Measurements from ENCODE around the gene EDRF1. TPM values are rescaled to one million over a fixed set of nuclear protein-coding genes. Genes with fewer than 3 reads are reported as not detected.

The EDRF1 gene
- total and polyA plus RNA-seq, 2 of the 13 experiments (the other 11 are each of a cell fraction or from before 2014, with no cell fraction given), result 16.9 to 26.7 TPM

DNA sequence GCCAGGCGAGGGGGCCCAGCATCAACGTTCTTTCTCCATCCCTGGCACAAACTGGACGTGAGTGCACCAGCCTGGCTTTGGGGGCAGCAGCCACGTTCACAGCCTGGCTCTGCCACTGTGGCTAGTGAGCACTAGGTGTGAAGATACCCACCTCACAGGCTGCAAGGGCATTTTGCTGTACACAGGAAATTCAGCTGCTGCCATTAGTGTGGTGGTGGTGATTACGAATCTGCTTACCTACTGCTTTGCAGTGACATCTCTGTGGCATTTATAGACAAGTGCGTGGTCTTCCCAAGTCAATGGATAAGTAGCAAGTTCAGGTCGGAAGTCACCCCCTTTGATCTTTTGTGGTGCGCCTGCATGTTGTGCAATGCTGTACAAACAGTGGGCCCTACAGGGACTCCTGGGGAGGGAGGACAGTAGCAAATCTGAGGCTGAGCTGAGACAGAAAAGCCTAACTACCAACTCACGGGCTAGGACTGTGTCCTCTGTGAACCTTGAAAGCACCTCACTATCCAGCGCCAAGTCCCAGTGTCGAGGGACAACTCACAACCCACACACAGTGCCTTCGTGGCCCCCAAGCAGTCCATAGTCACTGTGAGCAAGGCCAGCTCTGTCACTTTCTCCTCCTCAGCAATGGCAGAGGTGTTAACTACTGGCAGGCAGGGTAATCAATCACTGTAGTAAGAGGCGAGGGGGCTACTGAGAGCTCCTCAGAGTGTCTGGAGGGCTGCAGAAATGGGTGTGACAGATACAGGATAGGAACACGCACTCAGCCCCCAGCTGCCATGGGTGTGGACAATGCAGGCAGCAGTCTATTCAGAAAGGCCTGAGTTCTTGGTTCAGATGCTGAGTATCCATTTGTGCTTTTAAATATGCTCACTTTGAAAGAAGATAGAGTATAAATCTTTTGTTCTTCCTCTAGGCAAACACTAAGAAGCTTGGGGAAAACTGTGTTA, 73.1 kb downstream of the EDRF1 start (continued):
- TF ChIP-seq POLR2AphosphoS5 (IDR thresholded peaks at IDR 0.05; ENCODE audit: low read depth, low read length) (no peak), ZFP36L1 (CRISPR knock-in tag; IDR thresholded peaks at IDR 0.05) (peak; percentile 74; the same call in 1 of the 2 replicates), ZNF17 (CRISPR knock-in tag; IDR thresholded peaks at IDR 0.05) (no peak), ZNF614 (CRISPR knock-in tag; IDR thresholded peaks at IDR 0.05; ENCODE audit: borderline replicate concordance) (peak; percentile 97), SNAI1 (CRISPR knock-in tag; IDR thresholded peaks at IDR 0.05; ENCODE audit: borderline replicate concordance) (no peak), POLR2AphosphoS2 (IDR thresholded peaks at IDR 0.05; ENCODE audit: low read depth, low read length) (no peak), SOX13 (IDR thresholded peaks at IDR 0.05) (peak; percentile 90), SOX13 (CRISPR knock-in tag; conservative IDR thresholded peaks at IDR 0.05 in 1 of 2, IDR thresholded peaks at IDR 0.05 in 1 of 2) (peak in 1 of 2 experiments; percentile 97; a peak in 2 of 4 replicates), ZNF367 (CRISPR knock-in tag; IDR thresholded peaks at IDR 0.05; ENCODE audit: borderline replicate concordance) (no peak), AHDC1 (CRISPR knock-in tag; IDR thresholded peaks at IDR 0.05; ENCODE audit: borderline replicate concordance) (peak; percentile 97), ZBTB1 (CRISPR knock-in tag; IDR thresholded peaks at IDR 0.05; ENCODE audit: borderline replicate concordance) (no peak), TBP (CRISPR knock-in tag; IDR thresholded peaks at IDR 0.05) (no peak)
- TF ChIP-seq, protein P1, sequence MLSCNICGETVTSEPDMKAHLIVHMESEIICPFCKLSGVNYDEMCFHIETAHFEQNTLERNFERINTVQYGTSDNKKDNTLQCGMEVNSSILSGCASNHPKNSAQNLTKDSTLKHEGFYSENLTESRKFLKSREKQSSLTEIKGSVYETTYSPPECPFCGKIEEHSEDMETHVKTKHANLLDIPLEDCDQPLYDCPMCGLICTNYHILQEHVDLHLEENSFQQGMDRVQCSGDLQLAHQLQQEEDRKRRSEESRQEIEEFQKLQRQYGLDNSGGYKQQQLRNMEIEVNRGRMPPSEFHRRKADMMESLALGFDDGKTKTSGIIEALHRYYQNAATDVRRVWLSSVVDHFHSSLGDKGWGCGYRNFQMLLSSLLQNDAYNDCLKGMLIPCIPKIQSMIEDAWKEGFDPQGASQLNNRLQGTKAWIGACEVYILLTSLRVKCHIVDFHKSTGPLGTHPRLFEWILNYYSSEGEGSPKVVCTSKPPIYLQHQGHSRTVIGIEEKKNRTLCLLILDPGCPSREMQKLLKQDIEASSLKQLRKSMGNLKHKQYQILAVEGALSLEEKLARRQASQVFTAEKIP (CRISPR knock-in tag; IDR thresholded peaks at IDR 0.05; ENCODE audit: borderline replicate concordance), result no peak
- TF ChIP-seq, protein P2, sequence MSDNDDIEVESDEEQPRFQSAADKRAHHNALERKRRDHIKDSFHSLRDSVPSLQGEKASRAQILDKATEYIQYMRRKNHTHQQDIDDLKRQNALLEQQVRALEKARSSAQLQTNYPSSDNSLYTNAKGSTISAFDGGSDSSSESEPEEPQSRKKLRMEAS (IDR thresholded peaks at IDR 0.05), result peak; percentile 75
- TF ChIP-seq, protein P3, sequence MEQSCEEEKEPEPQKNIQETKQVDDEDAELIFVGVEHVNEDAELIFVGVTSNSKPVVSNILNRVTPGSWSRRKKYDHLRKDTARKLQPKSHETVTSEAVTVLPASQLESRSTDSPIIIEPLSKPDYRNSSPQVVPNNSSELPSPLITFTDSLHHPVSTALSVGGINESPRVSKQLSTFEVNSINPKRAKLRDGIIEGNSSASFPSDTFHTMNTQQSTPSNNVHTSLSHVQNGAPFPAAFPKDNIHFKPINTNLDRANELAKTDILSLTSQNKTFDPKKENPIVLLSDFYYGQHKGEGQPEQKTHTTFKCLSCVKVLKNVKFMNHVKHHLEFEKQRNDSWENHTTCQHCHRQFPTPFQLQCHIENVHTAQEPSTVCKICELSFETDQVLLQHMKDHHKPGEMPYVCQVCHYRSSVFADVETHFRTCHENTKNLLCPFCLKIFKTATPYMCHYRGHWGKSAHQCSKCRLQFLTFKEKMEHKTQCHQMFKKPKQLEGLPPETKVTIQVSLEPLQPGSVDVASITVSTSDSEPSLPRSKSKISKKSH (CRISPR knock-in tag; IDR thresholded peaks at IDR 0.05; ENCODE audit: borderline replicate concordance), result no peak
- TF ChIP-seq, protein P4, sequence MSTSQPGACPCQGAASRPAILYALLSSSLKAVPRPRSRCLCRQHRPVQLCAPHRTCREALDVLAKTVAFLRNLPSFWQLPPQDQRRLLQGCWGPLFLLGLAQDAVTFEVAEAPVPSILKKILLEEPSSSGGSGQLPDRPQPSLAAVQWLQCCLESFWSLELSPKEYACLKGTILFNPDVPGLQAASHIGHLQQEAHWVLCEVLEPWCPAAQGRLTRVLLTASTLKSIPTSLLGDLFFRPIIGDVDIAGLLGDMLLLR (CRISPR knock-in tag; IDR thresholded peaks at IDR 0.05), result no peak

Measured in HepG2 (cell line).